Measurements from ENCODE around the gene NFIX. TPM values are rescaled to one million over a fixed set of nuclear protein-coding genes. Genes with fewer than 3 reads are reported as not detected.

NFIX gene
- polyA plus RNA-seq, 1 donor (not counting 4 experiments of a cell fraction or from before 2014, with no cell fraction given) = 5.2 TPM

GRCh38 chr19:13127051-13127450 is 131.8 kb downstream of the NFIX start:
- H3K9ac ChIP-seq (ENCODE audit: control insufficient read depth, extremely low read depth, insufficient read depth, low read length) = no peak overlapping the region
- no peaks in the 10 kb centered on the region for H3K27me3 ChIP-seq (ENCODE audit: control insufficient read depth, extremely low read depth, insufficient read depth, low read length)
- DNase-seq (ENCODE audit: low read depth, low spot score) (no peak), FAIRE-seq (no peak)
- TF ChIP-seq EZH2 (IDR thresholded peaks at IDR 0.05; ENCODE audit: low read length) = no peak
- TF ChIP-seq CTCF (optimal IDR thresholded peaks at IDR 0.05 in 1 of 3, IDR thresholded peaks at IDR 0.05 in 1 of 3, conservative IDR thresholded peaks at IDR 0.05 in 1 of 3; ENCODE audit: extremely low read depth in 1 of 3, insufficient read depth in 2 of 3, low read length in 3 of 3) = no peak
- peaks cover 4% of the 10 kb centered on the region for H3K9me1 ChIP-seq (ENCODE audit: control insufficient read depth, extremely low read depth, insufficient read depth, low read length)
- H2AFZ ChIP-seq (ENCODE audit: control insufficient read depth, low read length) = no peak overlapping the region
- no peak overlapping the region for H3K4me3 ChIP-seq (ENCODE audit: control insufficient read depth in 2 of 3, extremely low read depth in 1 of 3, insufficient read depth in 2 of 3, low read depth in 1 of 3, low read length in 3 of 3)
- H3K9me3 ChIP-seq (ENCODE audit: control insufficient read depth, low read depth, low read length) = no peaks in the 10 kb centered on the region
- no peaks in the 10 kb centered on the region for H3K4me1 ChIP-seq (ENCODE audit: control insufficient read depth, extremely low read depth, insufficient read depth, low read length)
- H3K27ac ChIP-seq (ENCODE audit: control insufficient read depth, insufficient read depth, low read length) = no peak overlapping the region
- no peak overlapping the region for H3K4me2 ChIP-seq (ENCODE audit: control insufficient read depth, extremely low read depth, insufficient read depth, low read depth, low read length)
- peaks cover 16 to 17% of the 10 kb centered on the region in 2 experiments for H3K36me3 ChIP-seq (ENCODE audit: control insufficient read depth in 2 of 2, extremely low read depth in 1 of 2, insufficient read depth in 2 of 2, low read length in 2 of 2)
- dilution Hi-C loops (cut with MboI; ENCODE audit: extremely low pct_ligation_motif_present, low sequenced_read_pairs) = no loop called here
- H3K79me2 ChIP-seq (ENCODE audit: control insufficient read depth, insufficient read depth, low read length) = peaks cover 92% of the 10 kb centered on the region
- peaks cover 38% of the 10 kb centered on the region for H4K20me1 ChIP-seq (ENCODE audit: control insufficient read depth, extremely low read depth, insufficient read depth, low read length)

GRCh38 chr19:13127811-13128575 is 132.7 kb downstream of the NFIX start:
- no peak for TF ChIP-seq CTCF (optimal IDR thresholded peaks at IDR 0.05 in 1 of 3, IDR thresholded peaks at IDR 0.05 in 1 of 3, conservative IDR thresholded peaks at IDR 0.05 in 1 of 3; ENCODE audit: extremely low read depth in 1 of 3, insufficient read depth in 2 of 3, low read length in 3 of 3)
- no peak for TF ChIP-seq EZH2 (IDR thresholded peaks at IDR 0.05; ENCODE audit: low read length)
- dilution Hi-C loops (cut with MboI; ENCODE audit: extremely low pct_ligation_motif_present, low sequenced_read_pairs) = no loop called here
- H3K27ac ChIP-seq (ENCODE audit: control insufficient read depth, insufficient read depth, low read length) = no peak overlapping the region

More at GRCh38 chr19:13127811-13128575, 132.7 kb downstream of the NFIX start:
- H3K4me3 ChIP-seq (ENCODE audit: control insufficient read depth in 2 of 3, extremely low read depth in 1 of 3, insufficient read depth in 2 of 3, low read depth in 1 of 3, low read length in 3 of 3) = no peak overlapping the region
- H3K79me2 ChIP-seq (ENCODE audit: control insufficient read depth, insufficient read depth, low read length) = peaks cover 89% of the 10 kb centered on the region
- H2AFZ ChIP-seq (ENCODE audit: control insufficient read depth, low read length) = no peak overlapping the region
- no peak for FAIRE-seq
- peaks cover 34% of the 10 kb centered on the region for H4K20me1 ChIP-seq (ENCODE audit: control insufficient read depth, extremely low read depth, insufficient read depth, low read length)
- peaks cover 3% of the 10 kb centered on the region for H3K4me1 ChIP-seq (ENCODE audit: control insufficient read depth, extremely low read depth, insufficient read depth, low read length)
- DNase-seq (ENCODE audit: low read depth, low spot score) = no peak
- H3K9me3 ChIP-seq (ENCODE audit: control insufficient read depth, low read depth, low read length) = no peaks in the 10 kb centered on the region
- H3K36me3 ChIP-seq (ENCODE audit: control insufficient read depth in 2 of 2, extremely low read depth in 1 of 2, insufficient read depth in 2 of 2, low read length in 2 of 2) = peaks cover 14 to 19% of the 10 kb centered on the region in 2 experiments
- H3K9me1 ChIP-seq (ENCODE audit: control insufficient read depth, extremely low read depth, insufficient read depth, low read length) = peaks cover 5% of the 10 kb centered on the region
- H3K4me2 ChIP-seq (ENCODE audit: control insufficient read depth, extremely low read depth, insufficient read depth, low read depth, low read length) = no peak overlapping the region
- no peak overlapping the region for H3K9ac ChIP-seq (ENCODE audit: control insufficient read depth, extremely low read depth, insufficient read depth, low read length)
- no peaks in the 10 kb centered on the region for H3K27me3 ChIP-seq (ENCODE audit: control insufficient read depth, extremely low read depth, insufficient read depth, low read length)
